Activated CD4-positive, alpha-beta T cell treated with anti-CD3 and anti-CD28 coated beads for 48 hours (primary cell): ENCODE results near the gene GLIPR2.

Experiments
- DNase-seq: peaks from one replicate; pipeline ENCODE4 v3.0.0-alpha.2; 2020

GLIPR2 gene

GRCh38 chr9:36207016-36207415 is 70.5 kb downstream of the GLIPR2 start:
- no peak for DNase-seq

GRCh38 chr9:36207546-36208012 is 71.0 kb downstream of the GLIPR2 start:
- DNase-seq: no peak

DNA sequence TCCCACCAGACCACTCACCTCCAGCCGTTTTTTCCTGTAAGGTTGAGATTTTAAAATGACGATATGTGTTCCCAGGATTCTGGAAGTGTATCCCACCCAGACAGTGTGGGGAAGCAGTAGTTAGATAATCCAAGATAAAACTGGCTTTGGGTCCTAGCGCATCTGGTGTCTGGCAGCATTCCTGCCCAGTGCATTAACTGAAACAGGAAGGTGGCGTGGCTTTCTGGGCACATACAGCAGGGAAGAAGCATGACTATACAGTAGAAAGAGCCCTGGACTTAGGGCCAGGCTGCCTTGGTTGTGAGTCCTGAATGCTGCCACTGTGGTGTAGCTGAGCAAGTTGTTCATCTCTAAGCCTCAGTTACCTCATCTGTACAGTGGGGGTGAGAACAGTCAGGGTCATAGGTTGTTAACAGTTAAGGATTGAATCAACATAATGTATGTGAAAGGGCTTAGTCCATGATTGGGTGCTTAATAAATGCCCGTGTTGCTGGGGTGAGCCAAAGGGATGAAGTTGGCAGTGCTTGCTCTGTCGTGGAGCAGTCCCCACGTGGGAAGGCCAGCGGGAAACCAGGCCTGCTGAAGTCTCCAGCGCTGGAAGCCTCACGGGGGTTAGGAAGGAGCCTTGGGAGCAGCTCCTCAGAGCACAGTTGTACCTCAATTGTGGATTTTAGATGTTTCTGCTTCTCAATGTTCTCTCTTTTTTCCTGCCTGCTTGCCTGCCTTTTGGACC is 72.2 kb downstream of the GLIPR2 start:
- no peak for DNase-seq

DNA sequence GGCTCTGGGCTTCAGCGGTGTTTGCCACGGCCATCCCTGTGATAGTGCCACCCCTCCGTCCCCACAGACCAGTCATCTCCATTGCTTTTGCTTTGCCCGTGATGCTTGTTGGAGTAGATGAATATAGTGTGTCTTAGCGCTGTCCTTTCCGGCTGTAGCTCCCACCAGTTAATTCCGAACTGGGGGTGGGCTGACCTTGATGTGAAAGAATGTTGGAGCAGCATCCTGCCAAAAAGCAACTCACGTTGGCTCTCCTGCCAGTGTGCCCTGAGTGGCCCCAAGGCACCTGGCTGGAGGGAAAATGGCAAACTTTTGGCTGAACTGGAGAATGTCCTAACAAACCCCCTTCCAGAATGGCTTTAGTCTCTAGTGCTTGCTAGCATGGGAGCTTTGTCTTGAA is 74.2 kb downstream of the GLIPR2 start:
- DNase-seq: no peak

DNA sequence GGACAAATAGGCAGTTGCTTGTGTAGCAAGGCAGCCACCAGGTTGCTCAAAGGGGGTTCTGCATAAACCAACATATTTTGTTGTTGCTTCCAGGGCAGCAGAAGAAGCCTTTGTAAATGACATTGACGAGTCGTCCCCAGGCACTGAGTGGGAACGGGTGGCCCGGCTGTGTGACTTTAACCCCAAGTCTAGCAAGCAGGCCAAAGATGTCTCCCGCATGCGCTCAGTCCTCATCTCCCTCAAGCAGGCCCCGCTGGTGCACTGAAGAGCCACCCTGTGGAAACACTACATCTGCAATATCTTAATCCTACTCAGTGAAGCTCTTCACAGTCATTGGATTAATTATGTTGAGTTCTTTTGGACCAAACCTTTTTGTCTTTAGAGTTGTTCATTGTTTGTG is 75.0 kb downstream of the GLIPR2 start:
- no peak for DNase-seq

- DNase-seq: no peak
These were observed 76.9 kb downstream of the GLIPR2 start for GRCh38 chr9:36213387-36213786.
